ENCODE measurements around the gene DTNB.

The DTNB gene

GRCh38 chr2:25380586-25381375, 292.6 kb downstream of the DTNB start:
- no peak for DNase-seq (ENCODE audit: low read depth, low spot score)
- Histone ChIP-seq H3K36me3 (ENCODE audit: insufficient read depth, low read length) (no peaks in the 10 kb centered on the region), H3K9me3 (ENCODE audit: low read depth, low read length) (no peaks in the 10 kb centered on the region), H3K4me3 (no peak overlapping the region), H3K9ac (ENCODE audit: insufficient read length) (no peak overlapping the region), H3K27ac (no peak overlapping the region)
- TF ChIP-seq FOXP2 (optimal IDR thresholded peaks at IDR 0.05; ENCODE audit: control extremely low read depth, extremely low read length, insufficient read depth) (no peak), POLR2AphosphoS5 (IDR thresholded peaks at IDR 0.05; ENCODE audit: borderline replicate concordance, low read depth, low read length) (no peak), EZH2 (IDR thresholded peaks at IDR 0.05) (no peak)

- Histone ChIP-seq H3K36me3 (ENCODE audit: insufficient read depth, low read length) (no peaks in the 10 kb centered on the region), H3K9ac (ENCODE audit: insufficient read length) (no peak overlapping the region), H3K9me3 (ENCODE audit: low read depth, low read length) (no peaks in the 10 kb centered on the region), H3K4me3 (no peak overlapping the region), H3K27ac (no peak overlapping the region)
- DNase-seq (ENCODE audit: low read depth, low spot score): no peak
- TF ChIP-seq EZH2 (IDR thresholded peaks at IDR 0.05): no peak
Observed at GRCh38 chr2:25380023-25380422, 293.4 kb downstream of the DTNB start.

DNA sequence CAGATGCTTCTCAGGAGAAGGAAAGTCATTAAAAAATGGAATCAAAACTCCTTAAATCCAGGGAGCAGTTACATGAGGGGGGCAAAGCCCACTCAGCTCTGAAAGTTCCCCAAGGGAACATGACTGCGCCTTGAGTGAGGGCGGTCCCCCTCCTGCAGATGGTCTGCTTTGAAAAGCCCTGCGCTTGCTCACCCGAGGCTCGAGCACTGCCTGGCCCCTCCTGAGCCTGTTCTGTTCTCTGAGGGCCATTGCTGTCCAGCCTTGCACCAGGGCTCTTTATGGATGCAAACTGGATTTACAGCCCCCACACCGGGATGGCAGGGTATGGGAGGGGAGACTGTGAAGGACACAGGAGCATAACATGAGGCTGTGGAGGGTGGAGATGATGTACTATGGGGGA, 293.8 kb downstream of the DTNB start:
- TF ChIP-seq FOXP2 (optimal IDR thresholded peaks at IDR 0.05; ENCODE audit: control extremely low read depth, extremely low read length, insufficient read depth): no peak
- no peak for TF ChIP-seq POLR2AphosphoS5 (IDR thresholded peaks at IDR 0.05; ENCODE audit: borderline replicate concordance, low read depth, low read length)
- no peak for TF ChIP-seq EZH2 (IDR thresholded peaks at IDR 0.05)
- H3K27ac ChIP-seq: no peak overlapping the region
- H3K9ac ChIP-seq (ENCODE audit: insufficient read length): no peak overlapping the region
- no peak overlapping the region for H3K4me3 ChIP-seq
- no peak for DNase-seq (ENCODE audit: low read depth, low spot score)
- no peaks in the 10 kb centered on the region for H3K36me3 ChIP-seq (ENCODE audit: insufficient read depth, low read length)
- H3K9me3 ChIP-seq (ENCODE audit: low read depth, low read length): no peaks in the 10 kb centered on the region

GRCh38 chr2:25378731-25379490, 294.5 kb downstream of the DTNB start:
- TF ChIP-seq POLR2AphosphoS5 (IDR thresholded peaks at IDR 0.05; ENCODE audit: borderline replicate concordance, low read depth, low read length): no peak
- no peak for TF ChIP-seq FOXP2 (optimal IDR thresholded peaks at IDR 0.05; ENCODE audit: control extremely low read depth, extremely low read length, insufficient read depth)
- no peak for TF ChIP-seq EZH2 (IDR thresholded peaks at IDR 0.05)
- H3K36me3 ChIP-seq (ENCODE audit: insufficient read depth, low read length): no peaks in the 10 kb centered on the region
- no peak overlapping the region for H3K4me3 ChIP-seq
- H3K9me3 ChIP-seq (ENCODE audit: low read depth, low read length): no peaks in the 10 kb centered on the region
- H3K27ac ChIP-seq: no peak overlapping the region
- H3K9ac ChIP-seq (ENCODE audit: insufficient read length): no peak overlapping the region
- DNase-seq (ENCODE audit: low read depth, low spot score): no peak

DNA sequence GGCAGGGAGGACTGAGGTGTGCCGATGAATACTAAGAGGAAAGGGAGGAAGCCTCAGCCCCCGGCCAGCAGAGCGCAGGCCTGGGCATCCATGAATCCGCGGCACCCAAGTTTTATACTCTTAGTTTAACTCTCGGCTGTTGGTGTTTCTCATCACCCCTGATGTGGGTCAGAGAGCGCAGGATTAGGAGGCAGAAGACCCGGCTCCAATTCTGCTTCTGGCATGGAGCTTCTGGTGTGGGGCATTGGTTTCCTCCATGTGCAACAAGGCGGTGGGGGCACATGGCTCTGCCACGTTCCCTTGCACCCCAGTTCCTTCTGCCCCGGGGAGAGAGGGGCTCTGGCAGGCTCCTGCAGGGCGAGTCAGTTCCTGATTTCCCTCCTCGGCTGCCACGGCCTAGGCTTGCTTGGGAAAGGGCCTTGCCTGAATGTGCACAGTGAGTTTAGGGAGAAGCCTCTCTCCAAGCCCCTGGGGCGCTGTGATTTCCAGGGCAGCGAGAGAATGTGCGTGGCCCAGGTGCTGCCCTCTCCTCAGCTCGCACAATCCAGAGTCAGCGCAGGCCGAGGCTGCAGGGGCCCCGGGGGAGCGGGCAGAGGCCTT, 295.5 kb downstream of the DTNB start:
- no peak for DNase-seq (ENCODE audit: low read depth, low spot score)
- H3K4me3 ChIP-seq: no peak overlapping the region
- H3K27ac ChIP-seq: no peak overlapping the region
- H3K9ac ChIP-seq (ENCODE audit: insufficient read length): no peak overlapping the region
- H3K9me3 ChIP-seq (ENCODE audit: low read depth, low read length): no peaks in the 10 kb centered on the region
- TF ChIP-seq EZH2 (IDR thresholded peaks at IDR 0.05) (no peak), FOXP2 (optimal IDR thresholded peaks at IDR 0.05; ENCODE audit: control extremely low read depth, extremely low read length, insufficient read depth) (no peak), POLR2AphosphoS5 (IDR thresholded peaks at IDR 0.05; ENCODE audit: borderline replicate concordance, low read depth, low read length) (no peak)
- no peaks in the 10 kb centered on the region for H3K36me3 ChIP-seq (ENCODE audit: insufficient read depth, low read length)

DNA sequence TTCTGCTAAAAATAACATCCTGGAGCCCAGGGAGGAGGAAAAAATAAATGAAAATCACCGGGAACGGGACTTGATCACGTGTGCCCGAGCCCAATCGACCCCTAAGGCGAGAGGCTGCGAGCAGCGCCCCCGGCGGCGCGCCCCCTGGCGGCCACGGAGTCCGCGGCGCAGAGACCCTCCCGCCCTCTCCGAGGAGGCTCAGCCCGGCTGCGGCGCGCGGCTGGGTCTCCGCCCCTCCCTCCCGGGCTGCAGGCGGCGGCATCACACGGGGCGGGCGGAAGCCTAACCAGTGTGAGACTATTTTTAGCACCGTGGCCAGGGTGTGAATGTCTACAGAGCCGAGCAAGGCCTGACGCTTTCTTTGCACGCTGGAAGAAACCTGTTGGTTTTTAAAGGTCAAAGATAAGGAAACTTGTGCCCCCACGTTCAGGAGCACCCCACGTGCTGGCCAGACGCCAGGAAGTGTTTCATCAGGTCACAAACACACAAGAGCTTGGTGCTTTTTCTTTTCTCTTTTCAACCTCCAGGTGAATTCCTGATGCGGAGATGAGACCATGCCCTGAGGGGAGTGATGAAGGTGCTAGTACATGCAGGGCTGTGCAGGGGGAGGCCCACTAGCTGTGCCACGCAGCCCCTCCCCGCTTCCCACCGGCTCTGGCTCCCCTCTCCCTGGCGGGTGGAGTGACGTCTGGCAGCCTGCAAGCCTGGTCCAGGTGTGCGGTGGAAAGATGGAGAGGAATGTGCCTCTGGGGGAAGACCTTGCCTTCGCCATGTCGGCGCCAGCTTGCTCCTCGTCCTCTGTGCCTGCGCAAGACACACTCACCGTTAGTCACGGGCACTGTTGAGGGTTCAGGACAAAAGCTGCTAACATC, 296.4 kb downstream of the DTNB start:
- H3K4me3 ChIP-seq: peak overlapping the region; percentile 68
- no peak for DNase-seq (ENCODE audit: low read depth, low spot score)
- H3K36me3 ChIP-seq (ENCODE audit: insufficient read depth, low read length): no peaks in the 10 kb centered on the region
- H3K9ac ChIP-seq (ENCODE audit: insufficient read length): peak overlapping the region; percentile 48
- TF ChIP-seq EZH2 (IDR thresholded peaks at IDR 0.05) (no peak), POLR2AphosphoS5 (IDR thresholded peaks at IDR 0.05; ENCODE audit: borderline replicate concordance, low read depth, low read length) (peak; percentile 36; the same call in 1 of the 2 replicates), FOXP2 (optimal IDR thresholded peaks at IDR 0.05; ENCODE audit: control extremely low read depth, extremely low read length, insufficient read depth) (no peak)
- H3K9me3 ChIP-seq (ENCODE audit: low read depth, low read length): no peaks in the 10 kb centered on the region
- H3K27ac ChIP-seq: peak overlapping the region; percentile 51; the same call in 1 of the 2 replicates

- H3K9me3 ChIP-seq (ENCODE audit: low read depth, low read length): no peaks in the 10 kb centered on the region
- TF ChIP-seq EZH2 (IDR thresholded peaks at IDR 0.05) (no peak), FOXP2 (optimal IDR thresholded peaks at IDR 0.05; ENCODE audit: control extremely low read depth, extremely low read length, insufficient read depth) (no peak)
- DNase-seq (ENCODE audit: low read depth, low spot score): no peak
- H3K27ac ChIP-seq: no peak overlapping the region
- H3K4me3 ChIP-seq: peak overlapping the region; percentile 68
- H3K9ac ChIP-seq (ENCODE audit: insufficient read length): peak overlapping the region; percentile 45
- H3K36me3 ChIP-seq (ENCODE audit: insufficient read depth, low read length): no peaks in the 10 kb centered on the region
Observed at GRCh38 chr2:25375989-25376545, 297.3 kb downstream of the DTNB start.
